Fibroblast of upper back skin (primary cell): Measurements from ENCODE around the gene ZNF236.
"Not testable (repeated sequence)": the region's sequence is repeated elsewhere in the genome, so short reads cannot be mapped to it uniquely, and the experiment has no call there.

Experiments used
- DNase-seq: peaks from one replicate; pipeline ENCODE4 v3.0.0-alpha.2; 2013

Gene ZNF236

DNA sequence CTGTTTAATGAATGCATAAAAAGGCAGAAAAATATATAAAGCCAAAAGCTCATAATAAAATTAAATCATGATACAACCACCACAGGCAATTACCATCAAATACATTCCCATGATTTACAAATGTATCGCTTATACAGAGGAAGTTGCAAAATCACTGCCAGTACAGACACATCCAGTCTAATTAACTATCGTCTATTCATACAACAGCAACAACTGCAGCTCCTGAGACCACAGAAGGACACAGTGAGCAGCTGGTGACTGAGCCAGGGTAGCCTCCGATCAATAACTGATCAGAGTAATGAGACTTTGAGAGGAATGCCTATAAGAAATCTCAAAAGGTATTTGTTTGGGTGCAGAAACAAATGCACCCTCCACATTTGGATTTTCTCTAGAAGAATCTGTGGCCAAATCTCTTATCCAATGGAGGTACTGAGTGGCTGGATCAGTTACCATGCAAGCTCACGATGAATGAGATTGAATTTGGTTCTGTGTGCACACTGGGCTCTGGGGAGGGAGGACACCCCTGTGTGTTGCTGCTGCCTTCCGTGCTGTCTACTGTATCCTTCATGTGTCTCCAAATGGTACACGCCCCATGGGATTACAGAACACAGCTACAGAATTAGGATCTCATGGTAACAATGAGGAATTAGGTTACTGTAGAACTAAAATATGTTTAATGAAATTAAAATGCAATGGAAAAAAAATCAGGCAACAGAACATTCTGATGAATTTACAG lies 190.6 kb downstream of the ZNF236 start:
- no peak for DNase-seq

- no peak for DNase-seq
Observed at GRCh38 chr18:77013811-77014521, 191.6 kb downstream of the ZNF236 start.

DNA sequence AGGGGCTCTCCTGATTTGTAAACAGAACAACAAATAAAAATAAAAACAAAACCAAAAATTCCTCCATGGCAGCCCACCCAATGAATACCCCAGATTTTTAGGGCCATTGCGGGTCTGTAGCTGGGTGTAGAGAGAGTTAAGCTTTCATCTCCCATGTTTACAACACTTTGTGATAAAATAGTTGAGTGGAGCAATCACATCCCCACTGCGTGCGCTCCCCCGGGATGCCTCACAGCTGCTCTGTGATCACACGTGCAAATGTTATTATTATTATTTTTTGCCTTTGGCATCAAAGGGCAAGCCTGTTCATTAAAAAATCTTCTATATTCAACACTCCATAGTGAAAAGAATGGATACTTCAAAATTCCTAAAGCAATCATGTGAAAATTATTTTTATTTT lies 192.2 kb downstream of the ZNF236 start:
- no peak for DNase-seq

- no peak for DNase-seq
Observed at GRCh38 chr18:77015169-77015568, 192.8 kb downstream of the ZNF236 start.

DNA sequence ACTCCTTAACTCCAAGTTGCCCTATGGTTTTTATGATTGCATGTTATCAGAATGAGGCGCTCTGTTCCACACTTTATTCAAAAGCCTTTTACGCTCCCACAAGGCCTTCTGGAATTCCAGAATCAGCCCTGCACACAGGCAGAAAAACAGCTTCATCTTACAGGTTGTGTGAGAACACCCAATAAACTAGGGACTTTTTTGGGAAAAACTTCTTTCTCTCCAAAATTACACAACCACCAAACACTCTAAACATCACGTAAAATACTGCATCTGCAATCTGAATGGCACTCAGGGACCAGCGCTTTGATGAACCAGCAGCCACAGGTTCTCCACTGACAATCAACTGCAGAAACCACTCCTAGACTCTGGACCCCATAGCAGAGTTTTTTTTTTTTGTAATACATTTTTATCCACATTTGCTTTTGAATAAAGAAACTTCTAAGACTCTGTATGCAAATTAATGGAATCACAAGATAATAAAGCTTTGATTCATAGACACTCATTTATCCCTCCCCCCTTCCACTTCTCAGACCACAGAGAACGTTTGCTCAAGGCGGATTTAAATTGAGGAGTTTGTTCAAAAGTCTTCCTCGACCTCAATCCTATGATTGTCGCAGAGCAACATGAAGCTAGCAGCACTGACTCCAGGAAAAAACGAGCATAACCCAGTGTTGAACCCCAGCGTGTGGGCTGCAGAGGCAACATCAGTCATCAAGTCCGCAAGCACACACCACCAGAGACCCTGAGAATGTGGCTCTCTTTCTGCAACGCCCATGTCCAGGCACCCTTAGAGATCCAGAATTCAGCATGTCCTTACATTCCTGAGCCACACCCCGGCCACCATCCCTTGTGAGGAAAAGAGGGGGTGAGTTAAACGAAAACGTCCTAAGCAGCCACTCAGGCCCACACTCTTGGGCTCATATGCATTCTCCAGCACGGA lies 193.7 kb downstream of the ZNF236 start:
- DNase-seq: no peak

GRCh38 chr18:77016936-77017335 lies 194.6 kb downstream of the ZNF236 start:
- DNase-seq: no peak

DNA sequence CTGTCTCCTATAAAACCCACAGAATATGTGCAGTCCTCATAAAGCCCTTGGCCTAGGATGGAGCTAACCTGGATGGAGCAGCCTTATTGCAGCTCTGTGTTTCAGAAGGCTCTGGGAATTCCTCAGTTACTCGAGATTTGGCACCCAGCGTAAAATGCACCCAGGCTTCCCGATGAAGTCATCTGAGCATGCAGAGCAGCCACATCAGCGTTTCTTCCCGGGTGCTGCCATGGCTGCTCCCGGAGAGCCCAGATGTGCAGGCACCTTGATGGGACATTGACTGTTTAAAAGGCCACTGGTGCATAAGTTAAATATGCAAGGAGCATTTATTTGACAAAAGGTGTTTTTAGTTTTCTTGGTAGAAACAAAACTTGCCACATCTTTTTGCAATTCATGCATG lies 195.0 kb downstream of the ZNF236 start:
- DNase-seq: no peak

GRCh38 chr18:77018650-77019049 lies 196.3 kb downstream of the ZNF236 start:
- not testable (repeated sequence) for DNase-seq

DNA sequence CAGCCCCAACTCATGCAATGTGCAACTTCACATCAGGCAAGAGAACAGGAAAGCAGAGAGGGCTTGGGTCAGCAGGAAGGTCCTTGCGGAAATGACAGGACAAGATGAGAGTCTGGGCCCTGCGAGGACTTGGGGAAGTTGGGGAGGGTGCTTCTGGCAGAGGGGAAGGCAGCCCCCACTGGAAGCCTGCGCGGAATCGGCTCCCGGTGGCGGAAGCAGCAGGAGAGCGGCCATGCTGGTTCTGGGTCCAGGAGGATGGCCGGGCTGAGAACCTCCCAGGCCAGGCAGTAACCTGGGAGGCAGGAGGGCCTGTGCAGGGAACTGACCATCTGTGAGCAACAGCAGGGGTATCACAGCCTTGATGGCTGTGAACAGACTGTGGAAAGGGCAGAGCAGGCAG lies 197.3 kb downstream of the ZNF236 start:
- DNase-seq: no peak
